ENCODE results near the gene RAB40A. TPM values are rescaled to one million over a fixed set of nuclear protein-coding genes. Genes with fewer than 3 reads are reported as not detected.

RAB40A gene
- under 1 TPM; 0.10 to 0.25 TPM for total RNA-seq

- ChIA-PET POLR2A (no interaction called here), CTCF (no interaction called here)
Observed at GRCh38 chrX:103519389-103519788, at the start of gene RAB40A. RAB40A (minus strand) TSS chrX:103519489; CDS start chrX:103500756, 18,733 bp downstream.

- POLR2A ChIA-PET, result no interaction called here
- CTCF ChIA-PET, result no interaction called here
Observed at GRCh38 chrX:103565752-103566151, 46.5 kb upstream of the RAB40A start.

DNA sequence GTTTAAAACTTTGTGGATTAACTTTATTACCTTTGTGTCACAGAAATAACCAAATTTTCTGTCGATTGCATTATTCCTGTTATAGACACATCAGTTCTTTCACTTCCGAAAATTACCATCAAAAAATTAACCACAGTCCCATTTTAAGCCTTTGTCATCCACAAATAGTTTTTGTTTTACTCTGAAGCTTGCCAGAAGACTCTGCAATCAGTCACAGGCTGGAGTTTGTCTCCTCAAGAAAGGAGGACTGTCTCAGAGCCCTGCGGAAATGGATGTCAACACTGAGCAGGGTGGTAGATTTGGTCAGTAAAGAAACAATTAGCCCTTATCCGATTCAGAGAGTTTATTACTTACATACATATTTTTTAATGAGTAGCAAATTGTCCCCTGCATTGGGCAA lies 45.9 kb upstream of the RAB40A start:
- ChIA-PET POLR2A (no interaction called here), CTCF (no interaction called here)

DNA sequence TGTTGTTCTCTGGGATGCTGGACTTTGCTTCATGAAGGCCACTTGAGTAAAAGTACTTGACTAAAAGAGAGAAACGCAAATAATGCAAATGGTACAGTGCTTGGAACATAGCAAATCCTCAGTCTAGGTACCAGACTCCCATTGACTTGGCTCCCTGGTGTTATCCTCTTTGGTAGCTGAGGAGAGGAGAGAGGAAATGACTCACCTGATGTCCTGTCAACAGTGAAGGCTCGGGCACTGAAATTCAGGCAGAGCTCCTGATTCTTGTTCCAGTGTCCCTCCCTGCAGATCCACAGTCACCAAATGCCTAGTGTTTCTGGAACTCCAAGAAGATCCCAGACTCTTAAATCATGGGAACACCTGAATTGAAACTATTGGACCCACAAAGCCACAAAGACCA lies 43.5 kb upstream of the RAB40A start:
- ChIA-PET CTCF (no interaction called here), POLR2A (no interaction called here)

DNA sequence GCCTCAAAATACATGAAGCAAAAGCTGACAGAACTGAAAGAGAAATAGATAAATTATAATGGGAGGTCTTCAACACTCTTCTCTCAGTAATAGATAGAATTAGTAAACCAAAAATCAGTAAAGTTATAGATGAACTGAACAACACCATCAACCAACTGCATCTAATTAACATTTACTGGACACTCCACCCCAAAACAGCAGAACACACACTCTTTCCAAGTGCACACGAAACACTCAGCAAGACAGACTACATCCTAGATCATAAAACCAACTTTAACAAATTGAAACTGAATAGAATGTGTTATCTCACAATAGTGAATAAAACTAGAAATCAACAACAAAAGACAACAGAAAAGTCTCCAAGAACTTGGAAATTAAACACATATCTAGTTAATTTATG lies 41.0 kb upstream of the RAB40A start:
- POLR2A ChIA-PET, result no interaction called here
- CTCF ChIA-PET, result no interaction called here

- ChIA-PET CTCF (no interaction called here), POLR2A (no interaction called here)
Observed at GRCh38 chrX:103556963-103557612, 37.8 kb upstream of the RAB40A start.

- ChIA-PET POLR2A (interaction anchor here (1.0 kb wide), 1 partner anchor 74 kb away, joined by 9 read pairs; the partner anchor contains the start of gene TCEAL1), CTCF (no interaction called here)
Observed at GRCh38 chrX:103554687-103555424, 35.6 kb upstream of the RAB40A start.

GRCh38 chrX:103552236-103552635 lies 32.9 kb upstream of the RAB40A start:
- CTCF ChIA-PET, result no interaction called here

GRCh38 chrX:103550415-103551051 lies 31.2 kb upstream of the RAB40A start:
- CTCF ChIA-PET, result no interaction called here

More at GRCh38 chrX:103552236-103552635, 32.9 kb upstream of the RAB40A start:
- POLR2A ChIA-PET, result no interaction called here

GRCh38 chrX:103549916-103550315 lies 30.6 kb upstream of the RAB40A start:
- CTCF ChIA-PET, result no interaction called here
- POLR2A ChIA-PET, result no interaction called here

More at GRCh38 chrX:103550415-103551051, 31.2 kb upstream of the RAB40A start:
- POLR2A ChIA-PET, result no interaction called here

GRCh38 chrX:103540145-103540544 lies 20.9 kb upstream of the RAB40A start:
- ChIA-PET POLR2A (no interaction called here), CTCF (no interaction called here)

DNA sequence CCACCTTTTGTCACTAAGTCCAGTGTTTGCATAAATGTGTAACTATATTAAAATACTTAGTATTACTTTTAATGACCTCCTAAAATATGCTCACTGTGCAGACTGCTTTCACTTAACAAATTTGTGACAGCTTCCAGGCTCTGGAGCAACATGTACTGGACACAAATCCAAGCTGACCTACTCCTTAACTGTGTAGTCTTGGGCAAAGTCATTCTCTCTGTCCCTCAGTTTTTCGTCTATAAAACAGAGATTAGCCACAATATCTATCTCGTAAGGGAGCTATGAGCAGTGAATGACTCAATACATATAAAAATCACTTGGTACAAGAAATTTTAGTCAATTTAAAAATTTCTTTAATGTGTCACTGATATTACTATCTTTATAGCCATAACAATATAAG lies 20.4 kb upstream of the RAB40A start:
- ChIA-PET POLR2A (no interaction called here), CTCF (no interaction called here)

GRCh38 chrX:103538728-103539127 lies 19.4 kb upstream of the RAB40A start:
- ChIA-PET POLR2A (no interaction called here), CTCF (no interaction called here)

- ChIA-PET POLR2A (no interaction called here), CTCF (no interaction called here)
Observed at GRCh38 chrX:103537871-103538387, 18.6 kb upstream of the RAB40A start.

DNA sequence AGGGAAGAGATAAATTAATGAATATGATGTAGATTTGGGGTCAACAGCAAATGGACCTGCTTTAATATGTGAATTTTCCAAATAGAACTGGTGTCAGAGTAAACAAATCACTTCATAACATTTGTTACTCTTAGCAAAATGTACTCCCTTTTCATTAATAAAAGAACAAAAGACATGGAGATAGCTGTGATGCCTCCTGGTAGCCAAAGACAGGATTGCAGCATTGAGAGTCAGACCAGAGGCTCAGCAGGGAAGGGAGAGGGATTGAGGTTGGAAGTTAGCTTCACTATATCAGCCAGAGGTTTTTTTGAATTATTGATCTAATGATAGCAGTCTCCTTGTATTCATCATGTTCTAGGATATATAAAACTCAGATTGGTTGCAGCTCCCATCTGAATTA lies 17.4 kb upstream of the RAB40A start:
- POLR2A ChIA-PET, result no interaction called here
- CTCF ChIA-PET, result no interaction called here

DNA sequence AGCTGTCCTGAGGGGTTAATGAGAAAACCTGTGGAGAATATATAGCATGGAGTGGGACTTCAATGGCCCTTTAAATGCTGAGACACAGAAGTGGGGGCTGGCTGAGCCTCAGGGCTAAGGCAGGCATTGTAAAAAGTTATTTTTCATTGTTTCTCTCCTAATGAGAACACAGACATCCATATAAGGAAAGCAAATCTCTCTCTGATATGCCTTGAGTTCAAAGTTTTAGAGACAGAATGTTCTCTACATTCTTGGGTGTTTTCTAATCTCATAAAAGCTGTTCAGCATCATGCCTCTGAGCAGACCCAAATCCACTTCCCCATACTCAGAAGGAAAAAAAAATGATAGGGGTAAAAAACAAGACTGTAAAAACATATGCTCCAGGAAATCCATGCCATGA lies 16.8 kb upstream of the RAB40A start:
- ChIA-PET POLR2A (no interaction called here), CTCF (no interaction called here)

DNA sequence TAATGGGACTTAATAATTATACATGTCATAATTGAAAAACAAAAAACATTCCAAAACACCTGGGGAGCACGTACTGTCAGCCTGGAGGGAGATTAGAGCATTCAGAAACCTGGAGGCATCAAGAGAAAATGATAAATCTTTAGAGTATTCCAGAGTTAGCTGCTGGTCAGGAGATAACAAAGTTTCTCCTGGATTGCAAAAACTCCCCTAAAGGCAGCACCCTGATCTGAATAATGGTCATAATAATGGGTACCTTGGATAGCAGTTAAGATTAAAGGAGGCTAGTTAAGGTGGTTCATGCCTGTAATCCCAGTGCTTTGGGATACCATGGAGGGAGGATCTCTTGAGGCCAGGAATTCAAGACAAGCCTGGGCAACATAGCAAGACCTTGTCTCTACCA lies 15.9 kb upstream of the RAB40A start:
- POLR2A ChIA-PET, result no interaction called here
- CTCF ChIA-PET, result interaction anchor here (0.7 kb wide), 1 partner anchor 94 kb away, joined by 3 read pairs; the partner anchor contains the start of gene TCEAL1

DNA sequence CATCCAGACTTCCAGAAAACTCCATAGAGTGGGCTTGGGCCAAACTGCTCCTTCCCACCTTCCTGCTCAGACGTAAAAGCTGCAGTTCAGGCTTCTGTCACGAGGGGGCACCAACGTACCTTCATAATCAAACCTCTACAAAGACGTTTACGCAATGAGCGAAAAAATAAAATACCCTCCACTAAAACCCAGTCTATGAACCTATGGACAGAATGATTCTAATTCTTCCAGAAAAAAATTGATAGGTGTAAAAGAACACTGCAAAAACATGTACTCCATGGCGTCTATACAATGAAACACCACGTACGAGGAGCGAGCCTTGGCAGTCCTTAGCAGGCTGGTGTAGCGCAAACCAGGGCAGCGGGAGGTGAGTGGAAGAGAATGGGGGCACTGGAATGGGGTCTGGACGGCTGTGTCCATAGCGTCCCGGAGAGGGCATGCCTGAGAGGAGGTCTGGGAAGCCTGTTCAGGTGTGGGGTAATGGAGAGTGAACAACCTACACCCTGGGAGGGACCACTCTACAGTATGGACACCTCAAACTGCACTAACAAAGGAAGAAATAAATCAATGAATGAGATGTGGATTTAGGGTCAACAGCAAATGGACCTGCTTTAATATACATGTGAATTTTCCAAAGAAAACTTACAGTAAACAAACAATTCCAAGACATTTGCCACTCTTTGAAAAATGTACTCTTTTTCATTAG lies 14.4 kb upstream of the RAB40A start:
- POLR2A ChIA-PET, result no interaction called here
- CTCF ChIA-PET, result no interaction called here

DNA sequence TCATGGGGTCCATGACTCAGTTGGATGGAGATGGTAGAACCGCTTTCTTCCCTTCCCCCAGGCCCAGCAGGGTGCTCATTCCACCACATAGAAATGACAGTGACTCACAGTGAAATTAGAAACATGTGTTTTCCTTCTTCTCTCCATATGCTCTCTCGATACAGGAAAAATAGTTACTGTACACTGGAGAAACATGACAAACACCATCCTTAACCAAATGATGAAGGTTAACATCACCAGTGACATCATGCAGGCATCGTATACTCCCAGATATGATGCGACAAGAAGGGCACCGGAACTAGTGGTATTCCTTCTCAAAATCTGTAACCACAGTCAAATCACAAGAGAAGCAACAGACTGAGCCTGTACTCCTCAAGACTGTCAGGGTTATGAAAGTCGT lies 11.7 kb upstream of the RAB40A start:
- CTCF ChIA-PET, result no interaction called here
- POLR2A ChIA-PET, result no interaction called here

DNA sequence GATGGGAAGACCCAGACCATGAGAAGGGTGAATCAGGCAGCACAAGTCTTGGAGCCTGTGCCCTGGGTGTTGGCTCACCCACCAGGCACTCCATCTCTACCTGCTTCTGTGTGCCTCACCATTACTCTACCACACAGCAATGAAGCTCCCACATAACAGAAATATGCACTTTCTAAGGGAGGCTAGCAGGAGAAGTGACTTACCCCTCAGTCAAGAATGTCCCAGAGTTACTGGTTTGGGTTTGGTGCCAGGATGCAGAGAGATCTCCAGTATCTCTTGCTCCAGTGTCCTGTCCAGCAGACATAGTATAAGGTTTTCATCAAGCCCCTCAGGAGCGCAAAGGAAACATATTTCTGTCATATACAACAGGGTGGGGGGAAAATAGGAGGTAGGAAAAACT lies 11.3 kb upstream of the RAB40A start:
- ChIA-PET CTCF (no interaction called here), POLR2A (no interaction called here)

DNA sequence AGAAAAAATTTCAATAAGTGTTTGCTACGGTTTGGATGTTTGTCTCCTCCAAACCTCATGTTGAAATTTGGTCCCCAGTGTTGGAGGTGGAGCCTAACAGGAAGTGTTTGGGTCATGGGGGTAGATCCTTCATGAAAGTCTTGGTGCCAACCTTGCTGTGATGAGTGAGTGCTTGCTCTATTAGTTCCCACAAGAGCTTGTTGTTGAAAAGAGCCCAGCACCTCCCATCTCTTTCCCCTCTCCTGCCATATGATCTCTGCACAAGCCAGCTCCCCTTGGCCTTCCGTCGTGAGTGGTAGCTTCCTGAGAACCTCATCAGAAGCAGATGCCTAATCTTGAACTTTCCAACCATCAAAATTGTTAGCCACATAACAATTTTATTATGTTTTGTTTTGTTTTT lies 10.3 kb upstream of the RAB40A start:
- POLR2A ChIA-PET, result no interaction called here
- CTCF ChIA-PET, result no interaction called here
